Measurements from ENCODE around the gene OLFM2. TPM values are rescaled to one million over a fixed set of nuclear protein-coding genes. Genes with fewer than 3 reads are reported as not detected.

OLFM2 gene
- total RNA-seq, 1 donor from 2014 or later = 8.5 TPM

- no peak overlapping the region for H3K27ac ChIP-seq
- intact Hi-C loops (cut with DNase I) = no loop called here
- no peaks in the 10 kb centered on the region for H3K36me3 ChIP-seq
- DNase-seq (no peak), ATAC-seq (no peak)
- H3K4me1 ChIP-seq = no peaks in the 10 kb centered on the region
- H3K9me3 ChIP-seq = no peaks in the 10 kb centered on the region
- TF ChIP-seq CTCF (IDR thresholded peaks at IDR 0.05) = no peak
- no peak overlapping the region for H3K4me3 ChIP-seq
- no peaks in the 10 kb centered on the region for H3K27me3 ChIP-seq (ENCODE audit: low read depth)
Observed at GRCh38 chr19:9875031-9875627, 61.2 kb downstream of the OLFM2 start.

GRCh38 chr19:9872618-9873242, 63.6 kb downstream of the OLFM2 start:
- no peaks in the 10 kb centered on the region for H3K4me1 ChIP-seq
- no peaks in the 10 kb centered on the region for H3K9me3 ChIP-seq
- ATAC-seq (no peak), DNase-seq (no peak)
- H3K4me3 ChIP-seq = no peak overlapping the region
- TF ChIP-seq CTCF (IDR thresholded peaks at IDR 0.05) = no peak
- no peaks in the 10 kb centered on the region for H3K36me3 ChIP-seq
- H3K27ac ChIP-seq = no peak overlapping the region
- H3K27me3 ChIP-seq (ENCODE audit: low read depth) = no peaks in the 10 kb centered on the region
- intact Hi-C loops (cut with DNase I) = no loop called here

GRCh38 chr19:9871626-9872338, 64.5 kb downstream of the OLFM2 start:
- TF ChIP-seq CTCF (IDR thresholded peaks at IDR 0.05) = no peak
- Histone ChIP-seq H3K4me3 (no peak overlapping the region), H3K4me1 (no peaks in the 10 kb centered on the region), H3K27me3 (ENCODE audit: low read depth) (no peaks in the 10 kb centered on the region), H3K27ac (no peak overlapping the region), H3K36me3 (no peaks in the 10 kb centered on the region), H3K9me3 (no peaks in the 10 kb centered on the region)
- no peak for ATAC-seq
- intact Hi-C loops (cut with DNase I) = no loop called here
- DNase-seq = no peak

- intact Hi-C loops (cut with DNase I) = no loop called here
- no peak overlapping the region for H3K27ac ChIP-seq
- TF ChIP-seq CTCF (IDR thresholded peaks at IDR 0.05) = no peak
- H3K4me3 ChIP-seq = no peak overlapping the region
- ATAC-seq = no peak
- no peaks in the 10 kb centered on the region for H3K4me1 ChIP-seq
- no peaks in the 10 kb centered on the region for H3K36me3 ChIP-seq
- H3K27me3 ChIP-seq (ENCODE audit: low read depth) = no peaks in the 10 kb centered on the region
- H3K9me3 ChIP-seq = no peaks in the 10 kb centered on the region
- no peak for DNase-seq
Observed at GRCh38 chr19:9868983-9869617, 67.2 kb downstream of the OLFM2 start.

GRCh38 chr19:9865732-9866501, 70.4 kb downstream of the OLFM2 start:
- no peak for TF ChIP-seq CTCF (IDR thresholded peaks at IDR 0.05)
- H3K9me3 ChIP-seq = no peaks in the 10 kb centered on the region
- H3K36me3 ChIP-seq = no peaks in the 10 kb centered on the region
- ATAC-seq = no peak
- no peaks in the 10 kb centered on the region for H3K4me1 ChIP-seq
- H3K27me3 ChIP-seq (ENCODE audit: low read depth) = no peaks in the 10 kb centered on the region
- intact Hi-C loops (cut with DNase I) = no loop called here
- H3K27ac ChIP-seq = no peak overlapping the region
- H3K4me3 ChIP-seq = no peak overlapping the region
- no peak for DNase-seq

Measured in lower lobe of right lung (tissue), 2 donors.